HL-60 (cell line): ENCODE measurements around the gene DNAJC27.
A peak's percentile ranks its signal among the peaks of the same experiment; 100 is the strongest.

Experiments
- DNase-seq, 2 experiments: peaks; one replicate each; pipeline ENCODE4 v3.0.0-alpha.2; 2010 to 2020; ENCODE audit warnings: low read depth in 1 of 2, low spot score in 1 of 2
- H3K27ac ChIP-seq: fragments of 250-450 bp; sonication (Bioruptor Pico); replicated peaks from 2 replicates; pipeline ENCODE4 v1.5.1; 2020; ENCODE audit warnings: mild to moderate bottlenecking, moderate library complexity
- H3K27me3 ChIP-seq: fragments of 250-450 bp; sonication (Bioruptor Pico); 2 replicates; pipeline ENCODE4 v1.5.1; 2021; ENCODE audit warnings: mild to moderate bottlenecking, moderate library complexity; ENCODE audit not compliant: insufficient read depth, poor library complexity, severe bottlenecking
- H3K4me3 ChIP-seq: replicated peaks from 2 replicates; pipeline ENCODE4 v1.5.1; 2011; ENCODE audit warnings: mild to moderate bottlenecking, control low read depth, low read length; ENCODE audit not compliant: insufficient read depth
- CTCF ChIP-seq: IDR thresholded peaks from one replicate; pipeline ENCODE4 v1.5.1; 2011; ENCODE audit warnings: low read length, control low read depth, inconsistent platforms; ENCODE audit not compliant: insufficient read depth
- GABPA ChIP-seq: IDR thresholded peaks from 2 replicates; pipeline ENCODE4 v1.6.1; 2012; ENCODE audit warnings: low read depth
- POLR2AphosphoS5 ChIP-seq: IDR thresholded peaks from 2 replicates; pipeline ENCODE4 v1.6.1; 2012; ENCODE audit warnings: low read depth
- SPI1 ChIP-seq: IDR thresholded peaks from 2 replicates; pipeline ENCODE4 v1.6.1; 2012; ENCODE audit warnings: low read depth, mild to moderate bottlenecking, borderline replicate concordance
- TF ChIP-seq, protein P1 (sequence below): IDR thresholded peaks from 2 replicates; pipeline ENCODE4 v1.6.1; 2012; ENCODE audit warnings: low read depth; ENCODE audit not compliant: insufficient replicate concordance

Gene DNAJC27

GRCh38 chr2:24918326-24919036 lies 53.3 kb downstream of the DNAJC27 start:
- Histone ChIP-seq H3K27me3 (peaks cover 4% of the 10 kb centered on the region), H3K4me3 (no peak overlapping the region), H3K27ac (no peak overlapping the region)
- no peak for DNase-seq
- no peak for TF ChIP-seq GABPA
- TF ChIP-seq, protein P1, sequence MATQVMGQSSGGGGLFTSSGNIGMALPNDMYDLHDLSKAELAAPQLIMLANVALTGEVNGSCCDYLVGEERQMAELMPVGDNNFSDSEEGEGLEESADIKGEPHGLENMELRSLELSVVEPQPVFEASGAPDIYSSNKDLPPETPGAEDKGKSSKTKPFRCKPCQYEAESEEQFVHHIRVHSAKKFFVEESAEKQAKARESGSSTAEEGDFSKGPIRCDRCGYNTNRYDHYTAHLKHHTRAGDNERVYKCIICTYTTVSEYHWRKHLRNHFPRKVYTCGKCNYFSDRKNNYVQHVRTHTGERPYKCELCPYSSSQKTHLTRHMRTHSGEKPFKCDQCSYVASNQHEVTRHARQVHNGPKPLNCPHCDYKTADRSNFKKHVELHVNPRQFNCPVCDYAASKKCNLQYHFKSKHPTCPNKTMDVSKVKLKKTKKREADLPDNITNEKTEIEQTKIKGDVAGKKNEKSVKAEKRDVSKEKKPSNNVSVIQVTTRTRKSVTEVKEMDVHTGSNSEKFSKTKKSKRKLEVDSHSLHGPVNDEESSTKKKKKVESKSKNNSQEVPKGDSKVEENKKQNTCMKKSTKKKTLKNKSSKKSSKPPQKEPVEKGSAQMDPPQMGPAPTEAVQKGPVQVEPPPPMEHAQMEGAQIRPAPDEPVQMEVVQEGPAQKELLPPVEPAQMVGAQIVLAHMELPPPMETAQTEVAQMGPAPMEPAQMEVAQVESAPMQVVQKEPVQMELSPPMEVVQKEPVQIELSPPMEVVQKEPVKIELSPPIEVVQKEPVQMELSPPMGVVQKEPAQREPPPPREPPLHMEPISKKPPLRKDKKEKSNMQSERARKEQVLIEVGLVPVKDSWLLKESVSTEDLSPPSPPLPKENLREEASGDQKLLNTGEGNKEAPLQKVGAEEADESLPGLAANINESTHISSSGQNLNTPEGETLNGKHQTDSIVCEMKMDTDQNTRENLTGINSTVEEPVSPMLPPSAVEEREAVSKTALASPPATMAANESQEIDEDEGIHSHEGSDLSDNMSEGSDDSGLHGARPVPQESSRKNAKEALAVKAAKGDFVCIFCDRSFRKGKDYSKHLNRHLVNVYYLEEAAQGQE = no peak

GRCh38 chr2:24917731-24918325 lies 53.9 kb downstream of the DNAJC27 start:
- DNase-seq = no peak
- Histone ChIP-seq H3K4me3 (no peak overlapping the region), H3K27ac (no peak overlapping the region), H3K27me3 (peaks cover 4% of the 10 kb centered on the region)
- TF ChIP-seq GABPA = no peak
- TF ChIP-seq, protein P1 = no peak
- no peak for TF ChIP-seq CTCF
- no peak for TF ChIP-seq SPI1
- no peak for TF ChIP-seq POLR2AphosphoS5

DNA sequence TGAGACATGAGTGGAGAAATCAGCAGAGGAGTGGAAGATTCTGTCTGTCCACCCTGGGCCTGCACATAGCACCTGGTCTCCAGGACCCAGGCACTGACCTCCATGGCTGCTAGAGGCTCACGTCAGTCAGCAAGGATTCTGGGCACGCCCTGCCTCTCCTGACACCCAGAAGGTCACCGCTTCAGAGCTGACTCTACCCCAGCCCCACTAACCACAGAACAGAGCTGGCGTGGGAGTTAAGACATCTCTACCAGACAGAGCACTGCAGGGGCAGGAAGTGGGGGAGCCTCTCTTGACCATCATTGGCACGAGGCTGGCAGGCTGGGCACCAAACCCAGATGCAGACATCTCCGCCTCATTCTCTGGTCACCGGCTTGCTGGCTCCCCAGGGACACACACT lies 54.7 kb downstream of the DNAJC27 start:
- Histone ChIP-seq H3K27me3 (peaks cover 4% of the 10 kb centered on the region), H3K27ac (no peak overlapping the region), H3K4me3 (no peak overlapping the region)
- TF ChIP-seq SPI1 (no peak), POLR2AphosphoS5 (no peak), GABPA (no peak), CTCF (no peak)
- TF ChIP-seq, protein P1 = no peak
- peak in 1 of 2 experiments; percentile 25 for DNase-seq
